Hepatocyte (in vitro differentiated cells): ENCODE results near the gene ZBTB7C.

Experiments
- CTCF ChIP-seq: fragments of 200-600 bp; sonication (generic); IDR thresholded peaks from 2 replicates; pipeline ENCODE4 v1.5.1; 2016; ENCODE audit warnings: antibody characterized with exemption, mild to moderate bottlenecking; ENCODE audit not compliant: poor library complexity
- EZH2 ChIP-seq: fragments of 200-600 bp; sonication (generic); IDR thresholded peaks from 2 replicates; pipeline ENCODE4 v1.6.1; 2016; ENCODE audit warnings: antibody characterized with exemption, mild to moderate bottlenecking, borderline replicate concordance
- EZH2phosphoT487 ChIP-seq: fragments of 200-600 bp; sonication (generic); IDR thresholded peaks from one replicate; pipeline ENCODE4 v1.6.1; 2018; ENCODE audit warnings: antibody characterized with exemption, mild to moderate bottlenecking, low read depth, moderate library complexity; ENCODE audit not compliant: unreplicated experiment, severe bottlenecking

- TF ChIP-seq CTCF (no peak), EZH2 (no peak), EZH2phosphoT487 (no peak)
These were observed 310.6 kb downstream of the ZBTB7C start for GRCh38 chr18:48098538-48098937.
